GM15510 (cell line): ENCODE results near the gene FEZF2.

Experiments
- POLR2A ChIP-seq: IDR thresholded peaks from 3 replicates; pipeline ENCODE4 v1.6.1; 2011; ENCODE audit warnings: borderline replicate concordance; ENCODE audit not compliant: insufficient read length; ENCODE audit errors: extremely low read depth

Gene FEZF2

DNA sequence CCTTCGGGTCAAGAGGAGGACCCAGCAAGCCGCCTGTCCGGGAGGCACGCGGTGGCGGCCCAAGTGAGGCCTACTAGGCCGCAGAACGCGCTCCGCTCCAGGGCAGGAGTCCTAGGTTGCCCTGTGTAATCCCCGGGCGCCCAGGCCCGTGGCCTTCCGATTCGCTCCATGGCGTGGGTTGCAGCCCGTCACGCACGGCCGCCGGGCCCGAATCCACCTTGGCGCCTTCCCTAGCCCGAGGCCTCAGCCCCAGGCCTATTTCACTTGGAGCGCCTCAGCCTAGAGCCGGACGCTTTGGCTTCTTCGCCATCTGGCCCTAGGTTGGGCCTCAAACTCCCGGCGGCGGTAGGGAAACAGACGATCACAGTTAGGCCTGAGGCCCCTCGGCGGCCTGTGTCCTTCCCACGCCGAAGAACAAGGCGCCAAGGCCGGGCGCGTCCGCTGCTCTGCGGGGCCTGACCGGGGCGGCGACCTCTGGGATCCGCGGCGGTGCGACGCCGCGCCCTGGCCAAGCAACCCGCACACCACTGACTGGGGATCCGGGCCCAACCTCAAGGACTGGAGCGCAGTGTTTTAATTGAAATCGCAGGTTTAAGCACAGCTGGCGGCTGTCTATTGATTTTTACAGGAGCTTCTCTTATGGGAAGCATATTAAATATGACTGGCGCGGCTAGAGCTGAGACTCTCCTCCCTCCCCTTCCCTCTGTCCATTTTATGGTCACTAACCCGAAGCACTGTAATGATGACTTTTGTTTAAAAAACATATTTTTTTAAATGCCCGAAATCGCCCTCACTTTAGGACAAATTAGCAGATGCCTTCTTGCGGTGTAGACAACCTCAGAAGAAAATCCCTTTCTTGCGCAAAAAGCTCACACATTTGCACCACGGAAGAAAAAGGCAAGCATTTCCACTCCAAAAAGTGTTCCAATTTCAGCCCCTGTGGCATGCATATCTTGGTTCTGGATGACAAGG is 3.8 kb upstream of the FEZF2 start:
- TF ChIP-seq POLR2A = no peak

DNA sequence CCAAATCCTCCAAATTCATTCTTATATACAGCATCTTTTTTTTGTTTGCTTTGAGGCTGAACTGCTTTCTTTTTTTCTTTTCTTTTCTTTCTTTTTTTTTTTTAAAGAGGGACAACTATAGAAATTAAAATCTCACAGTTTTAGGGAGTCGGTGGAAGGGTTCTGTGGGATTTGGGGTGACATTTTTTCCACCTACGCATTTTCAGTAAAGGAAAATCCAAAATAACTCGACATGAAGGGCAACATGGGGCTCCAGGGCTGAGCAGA is 3.0 kb upstream of the FEZF2 start:
- no peak for TF ChIP-seq POLR2A

GRCh38 chr3:62375655-62376453 is 2.5 kb upstream of the FEZF2 start:
- TF ChIP-seq POLR2A = no peak

- TF ChIP-seq POLR2A = no peak
Measured at GRCh38 chr3:62374341-62375218, 1.2 kb upstream of the FEZF2 start.

GRCh38 chr3:62373714-62374333 is 474 bp upstream of the FEZF2 start:
- TF ChIP-seq POLR2A = no peak

DNA sequence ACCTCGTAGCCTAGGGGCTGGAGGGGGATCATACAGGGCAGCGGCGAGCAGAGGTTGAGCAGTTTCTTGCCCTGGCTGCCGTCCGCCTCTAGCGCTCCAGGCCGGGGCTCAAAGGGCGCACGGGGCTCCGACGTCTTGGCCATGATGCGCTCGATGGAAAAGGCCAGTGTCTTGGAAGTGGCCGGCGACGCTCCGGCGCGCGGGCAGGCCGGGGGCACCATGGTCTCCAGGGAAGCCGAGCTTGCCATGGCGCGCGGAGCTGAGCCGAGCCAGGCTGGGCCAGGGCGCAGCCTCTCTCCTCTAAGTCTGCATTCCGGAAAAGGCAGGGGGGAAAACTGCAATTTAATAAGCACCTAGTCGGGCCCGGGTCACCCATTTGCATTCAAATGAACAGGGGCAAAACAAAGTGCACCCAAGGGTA is 719 bp downstream of the FEZF2 start:
- TF ChIP-seq POLR2A = no peak

DNA sequence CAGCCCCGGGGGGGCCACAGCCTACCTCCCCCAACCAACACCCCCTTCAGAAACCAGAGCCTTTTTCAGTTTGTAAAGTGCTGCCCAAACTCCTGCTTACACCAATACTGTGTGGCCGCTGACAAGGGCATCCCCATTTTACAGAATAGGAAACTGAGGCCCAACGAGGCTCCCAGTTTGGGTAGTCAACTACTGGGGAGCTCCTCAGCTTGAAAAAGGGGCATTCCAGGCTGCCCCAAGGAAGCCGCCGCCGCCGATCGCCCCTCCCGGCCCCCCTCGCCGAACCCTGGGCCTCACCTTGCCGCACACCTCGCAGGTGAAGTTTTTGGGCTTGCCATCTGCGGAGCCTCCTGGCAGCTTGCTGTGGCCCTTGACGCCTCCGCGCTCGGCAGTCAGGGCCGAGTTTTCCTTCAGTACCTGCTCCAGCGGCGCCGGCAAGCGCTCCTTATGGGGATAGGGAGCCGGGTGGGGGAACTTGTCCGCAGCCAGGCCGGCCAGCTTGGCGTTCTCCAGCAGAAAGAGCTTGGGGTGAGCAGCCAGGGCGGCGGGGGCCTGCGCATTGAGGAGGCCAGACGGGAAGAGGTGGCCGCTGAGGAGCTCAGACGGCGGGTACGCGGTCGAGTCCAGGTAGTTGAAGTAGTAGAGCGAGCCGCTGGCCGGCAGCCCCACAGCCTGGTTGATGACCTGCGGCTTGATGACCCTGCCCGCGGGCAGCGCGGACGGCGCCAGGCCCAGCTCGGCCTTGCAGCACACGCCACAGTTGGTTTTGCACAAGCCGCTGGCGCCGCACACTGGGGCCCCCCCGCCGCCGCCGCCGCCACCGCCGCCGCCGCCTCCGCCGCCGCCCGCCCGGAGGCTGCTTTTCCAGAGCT is 1.4 kb downstream of the FEZF2 start:
- no peak for TF ChIP-seq POLR2A

- no peak for TF ChIP-seq POLR2A
Measured at GRCh38 chr3:62370858-62371719, 2.3 kb downstream of the FEZF2 start.

DNA sequence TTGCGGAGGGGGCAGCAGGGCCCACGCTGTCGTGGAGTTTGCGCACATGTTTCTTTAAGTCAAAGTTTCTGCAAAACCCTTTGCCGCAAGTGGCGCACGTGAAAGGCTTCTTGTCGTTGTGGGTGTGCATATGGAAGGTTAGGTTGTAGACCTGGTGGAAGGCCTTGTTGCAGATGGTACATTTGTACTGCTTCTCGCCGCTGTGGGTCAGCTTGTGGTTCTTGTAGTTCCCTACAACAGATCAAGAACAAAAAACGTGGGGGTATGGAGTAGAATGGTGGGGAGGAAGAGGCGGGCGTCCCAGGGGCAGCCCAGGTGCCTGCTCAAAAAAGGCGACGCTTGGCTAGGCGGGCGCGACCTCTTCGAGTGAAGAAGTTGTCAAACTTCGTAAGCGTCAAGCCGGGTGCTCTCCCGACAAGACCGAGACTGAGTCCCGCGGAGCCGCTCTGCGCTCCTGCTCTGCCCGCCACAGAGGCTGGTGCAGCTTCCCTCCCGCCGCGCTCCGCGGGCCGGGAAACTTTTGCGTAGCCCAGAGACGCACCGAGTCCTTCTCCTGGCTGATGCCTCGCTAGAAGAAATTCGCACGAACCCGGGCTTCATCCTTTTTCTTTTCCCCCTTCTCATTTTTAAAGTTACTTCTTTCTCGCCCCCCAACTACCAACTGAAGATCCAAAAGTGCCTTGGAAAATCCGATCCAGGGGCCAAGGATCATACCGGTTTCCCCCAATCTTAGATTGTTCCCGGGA is 3.1 kb downstream of the FEZF2 start:
- no peak for TF ChIP-seq POLR2A

- no peak for TF ChIP-seq POLR2A
Measured at GRCh38 chr3:62369476-62369743, 3.9 kb downstream of the FEZF2 start.

- no peak for TF ChIP-seq POLR2A
Measured at GRCh38 chr3:62368705-62369475, 4.5 kb downstream of the FEZF2 start.

DNA sequence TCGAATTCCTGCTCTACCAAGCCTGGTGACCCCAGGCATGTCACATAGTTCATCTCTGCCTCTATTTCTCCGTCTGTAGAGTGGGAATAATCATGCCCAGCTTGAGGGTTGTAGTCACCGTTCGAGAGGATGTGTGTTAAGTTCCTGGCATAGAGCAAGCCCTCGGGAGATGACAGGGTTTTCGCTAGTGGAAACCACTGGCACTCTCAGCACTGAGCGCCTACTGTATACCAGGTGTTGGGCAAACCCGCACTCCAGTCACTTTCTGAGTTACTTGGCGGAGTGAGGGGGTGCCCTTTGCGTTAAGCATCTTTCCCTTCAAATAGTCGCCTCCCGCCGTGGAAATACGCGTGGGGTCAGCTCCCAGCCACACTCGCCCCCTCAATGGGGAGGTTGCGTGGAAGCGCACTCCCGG is 5.1 kb downstream of the FEZF2 start:
- no peak for TF ChIP-seq POLR2A

DNA sequence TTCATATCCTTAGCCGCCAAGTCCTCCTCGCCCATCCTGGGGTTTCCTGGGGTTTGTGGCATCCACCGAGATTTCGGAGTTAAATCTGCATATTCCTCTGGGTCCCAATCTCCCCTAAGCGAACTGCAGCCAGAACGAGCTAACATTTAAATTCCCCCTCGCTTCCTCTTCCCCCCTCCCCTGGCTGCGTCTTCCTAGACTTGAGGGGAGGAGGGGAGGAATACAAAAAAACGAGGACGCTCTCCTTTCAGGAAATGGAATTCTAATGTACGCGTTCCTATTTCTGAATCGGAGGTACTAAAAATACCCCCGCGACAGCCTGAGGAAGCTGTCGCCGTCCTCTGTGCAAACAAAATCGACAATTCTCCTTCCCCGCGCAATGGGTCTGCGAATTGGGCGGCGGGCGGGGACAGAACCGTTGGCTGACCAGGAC is 5.6 kb downstream of the FEZF2 start:
- TF ChIP-seq POLR2A = no peak
